ENCODE measurements around the gene CPOX. TPM values are rescaled to one million over a fixed set of nuclear protein-coding genes. Genes with fewer than 3 reads are reported as not detected.
A peak's percentile ranks its signal among the peaks of the same experiment; 100 is the strongest.

The CPOX gene
- total RNA-seq, 1 experiment from 2014 or later: 38.5 TPM

- Histone ChIP-seq H3K36me3 (peaks cover 42% of the 10 kb centered on the region), H3K4me1 (replicated peaks) (peaks cover 27% of the 10 kb centered on the region), H3K27ac (no peak overlapping the region), H3K27me3 (replicated peaks) (no peaks in the 10 kb centered on the region), H3K4me3 (no peak overlapping the region), H3K9me3 (replicated peaks) (no peaks in the 10 kb centered on the region)
- DNase-seq (ENCODE audit: low read depth in 1 of 2, low spot score in 2 of 2): no peak
Observed at GRCh38 chr3:98584547-98584946, 8.9 kb downstream of the CPOX start.

GRCh38 chr3:98583766-98584165 is 9.6 kb downstream of the CPOX start:
- Histone ChIP-seq H3K4me3 (no peak overlapping the region), H3K9me3 (replicated peaks) (no peaks in the 10 kb centered on the region), H3K27me3 (replicated peaks) (no peaks in the 10 kb centered on the region), H3K36me3 (peaks cover 44% of the 10 kb centered on the region), H3K4me1 (replicated peaks) (peaks cover 25% of the 10 kb centered on the region), H3K27ac (no peak overlapping the region)
- no peak for DNase-seq (ENCODE audit: low read depth in 1 of 2, low spot score in 2 of 2)

- no peaks in the 10 kb centered on the region for H3K9me3 ChIP-seq (replicated peaks)
- no peak overlapping the region for H3K27ac ChIP-seq
- DNase-seq (ENCODE audit: low read depth in 1 of 2, low spot score in 2 of 2): no peak
- no peaks in the 10 kb centered on the region for H3K27me3 ChIP-seq (replicated peaks)
- no peak overlapping the region for H3K4me3 ChIP-seq
- H3K36me3 ChIP-seq: peaks cover 54% of the 10 kb centered on the region
- peaks cover 12% of the 10 kb centered on the region for H3K4me1 ChIP-seq (replicated peaks)
Observed at GRCh38 chr3:98582042-98582441, 11.4 kb downstream of the CPOX start.

GRCh38 chr3:98581474-98581873 is 11.9 kb downstream of the CPOX start:
- Histone ChIP-seq H3K36me3 (peaks cover 51% of the 10 kb centered on the region), H3K4me3 (no peak overlapping the region), H3K9me3 (replicated peaks) (no peaks in the 10 kb centered on the region), H3K4me1 (replicated peaks) (peaks cover 12% of the 10 kb centered on the region), H3K27ac (no peak overlapping the region), H3K27me3 (replicated peaks) (no peaks in the 10 kb centered on the region)
- no peak for DNase-seq (ENCODE audit: low read depth in 1 of 2, low spot score in 2 of 2)

GRCh38 chr3:98580401-98581386 is 12.7 kb downstream of the CPOX start:
- Histone ChIP-seq H3K27me3 (replicated peaks) (no peaks in the 10 kb centered on the region), H3K27ac (no peak overlapping the region), H3K9me3 (replicated peaks) (no peaks in the 10 kb centered on the region), H3K4me1 (replicated peaks) (peaks cover 12% of the 10 kb centered on the region), H3K4me3 (no peak overlapping the region), H3K36me3 (peaks cover 47% of the 10 kb centered on the region)
- no peak for DNase-seq (ENCODE audit: low read depth in 1 of 2, low spot score in 2 of 2)

- no peak for DNase-seq (ENCODE audit: low read depth in 1 of 2, low spot score in 2 of 2)
- peaks cover 8% of the 10 kb centered on the region for H3K4me1 ChIP-seq (replicated peaks)
Observed at GRCh38 chr3:98577178-98577895, 16.1 kb downstream of the CPOX start.

GRCh38 chr3:98574132-98574531 is 19.3 kb downstream of the CPOX start:
- Histone ChIP-seq H3K27me3 (replicated peaks) (no peaks in the 10 kb centered on the region), H3K4me1 (replicated peaks) (peaks cover 8% of the 10 kb centered on the region), H3K4me3 (no peak overlapping the region), H3K9me3 (replicated peaks) (no peaks in the 10 kb centered on the region), H3K27ac (no peak overlapping the region), H3K36me3 (peaks cover 17% of the 10 kb centered on the region)
- DNase-seq (ENCODE audit: low read depth in 1 of 2, low spot score in 2 of 2): no peak

More at GRCh38 chr3:98577178-98577895, 16.1 kb downstream of the CPOX start:
- H3K27me3 ChIP-seq (replicated peaks): no peaks in the 10 kb centered on the region
- H3K36me3 ChIP-seq: peaks cover 35% of the 10 kb centered on the region
- H3K27ac ChIP-seq: no peak overlapping the region
- no peak overlapping the region for H3K4me3 ChIP-seq
- H3K9me3 ChIP-seq (replicated peaks): no peaks in the 10 kb centered on the region

GRCh38 chr3:98573181-98573728 is 20.2 kb downstream of the CPOX start:
- Histone ChIP-seq H3K27ac (0 out of 2 replicates have a peak overlapping the region, but pooled peaks have one; percentile 5), H3K9me3 (replicated peaks) (no peaks in the 10 kb centered on the region), H3K4me1 (replicated peaks) (peaks cover 8% of the 10 kb centered on the region), H3K4me3 (no peak overlapping the region), H3K27me3 (replicated peaks) (no peaks in the 10 kb centered on the region), H3K36me3 (peaks cover 8% of the 10 kb centered on the region)
- DNase-seq (ENCODE audit: low read depth in 1 of 2, low spot score in 2 of 2): peak in 1 of 2 experiments; percentile 69

- Histone ChIP-seq H3K36me3 (no peaks in the 10 kb centered on the region), H3K4me1 (replicated peaks) (peaks cover 30% of the 10 kb centered on the region), H3K27ac (no peak overlapping the region), H3K4me3 (no peak overlapping the region), H3K27me3 (replicated peaks) (no peaks in the 10 kb centered on the region), H3K9me3 (replicated peaks) (no peaks in the 10 kb centered on the region)
- no peak for DNase-seq (ENCODE audit: low read depth in 1 of 2, low spot score in 2 of 2)
Observed at GRCh38 chr3:98568402-98568801, 25.0 kb downstream of the CPOX start.

GRCh38 chr3:98567666-98568270 is 25.6 kb downstream of the CPOX start:
- H3K4me3 ChIP-seq: no peak overlapping the region
- no peaks in the 10 kb centered on the region for H3K27me3 ChIP-seq (replicated peaks)
- H3K4me1 ChIP-seq (replicated peaks): peaks cover 31% of the 10 kb centered on the region
- H3K36me3 ChIP-seq: no peaks in the 10 kb centered on the region
- no peak for DNase-seq (ENCODE audit: low read depth in 1 of 2, low spot score in 2 of 2)
- H3K9me3 ChIP-seq (replicated peaks): no peaks in the 10 kb centered on the region
- H3K27ac ChIP-seq: no peak overlapping the region

- H3K4me3 ChIP-seq: no peak overlapping the region
- H3K36me3 ChIP-seq: no peaks in the 10 kb centered on the region
- H3K4me1 ChIP-seq (replicated peaks): peaks cover 39% of the 10 kb centered on the region
- H3K9me3 ChIP-seq (replicated peaks): no peaks in the 10 kb centered on the region
- no peaks in the 10 kb centered on the region for H3K27me3 ChIP-seq (replicated peaks)
- no peak overlapping the region for H3K27ac ChIP-seq
- DNase-seq (ENCODE audit: low read depth in 1 of 2, low spot score in 2 of 2): no peak
Observed at GRCh38 chr3:98565843-98566242, 27.6 kb downstream of the CPOX start.

GRCh38 chr3:98565237-98565643 is 28.2 kb downstream of the CPOX start:
- Histone ChIP-seq H3K4me3 (no peak overlapping the region), H3K36me3 (no peaks in the 10 kb centered on the region), H3K27me3 (replicated peaks) (no peaks in the 10 kb centered on the region), H3K27ac (no peak overlapping the region), H3K9me3 (replicated peaks) (no peaks in the 10 kb centered on the region), H3K4me1 (replicated peaks) (peaks cover 39% of the 10 kb centered on the region)
- no peak for DNase-seq (ENCODE audit: low read depth in 1 of 2, low spot score in 2 of 2)

GRCh38 chr3:98564282-98565005 is 29.0 kb downstream of the CPOX start:
- no peak for DNase-seq (ENCODE audit: low read depth in 1 of 2, low spot score in 2 of 2)
- H3K27me3 ChIP-seq (replicated peaks): no peaks in the 10 kb centered on the region
- peak overlapping the region; percentile 43 for H3K27ac ChIP-seq
- H3K4me1 ChIP-seq (replicated peaks): peaks cover 39% of the 10 kb centered on the region
- no peaks in the 10 kb centered on the region for H3K36me3 ChIP-seq
- no peak overlapping the region for H3K4me3 ChIP-seq
- no peaks in the 10 kb centered on the region for H3K9me3 ChIP-seq (replicated peaks)
